Lung (tissue), 12 donors: ENCODE data around the gene PCBP3. TPM values are rescaled to one million over a fixed set of nuclear protein-coding genes. Genes with fewer than 3 reads are reported as not detected.
A peak's percentile ranks its signal among the peaks of the same experiment; 100 is the strongest.

ENCODE experiments used
- ATAC-seq: fragments of 200-7000 bp; cut with Tn5 transposase; one replicate; pipeline ENCODE4 v1.9.1; 2020; ENCODE audit warnings: moderate number of reproducible peaks; ENCODE audit not compliant: insufficient read depth, low FRiP score
- DNase-seq, 3 donors: peaks; one replicate each; pipeline ENCODE4 v3.0.0-alpha.2; 2013 to 2017
- H3K27ac ChIP-seq, 2 donors: one replicate each; pipeline ENCODE4 v1.5.1; 2013; ENCODE audit warnings: mild to moderate bottlenecking in 2 of 2, moderate library complexity in 2 of 2, control low read depth in 1 of 2, inconsistent platforms in 1 of 2, low read depth in 1 of 2, low read length in 1 of 2
- H3K27me3 ChIP-seq, 3 donors: one replicate each; pipeline ENCODE4 v1.5.1; 2013; ENCODE audit warnings: low read length in 2 of 3; ENCODE audit not compliant: control insufficient read depth in 3 of 3, insufficient read depth in 3 of 3
- H3K36me3 ChIP-seq, 4 donors: one replicate each; pipeline ENCODE4 v1.5.1; 2013; ENCODE audit warnings: low read length in 4 of 4, mild to moderate bottlenecking in 1 of 4, moderate library complexity in 1 of 4; ENCODE audit not compliant: control insufficient read depth in 4 of 4, insufficient read depth in 4 of 4
- H3K4me1 ChIP-seq, 5 donors: one replicate each; pipeline ENCODE4 v1.5.1; 2013; ENCODE audit warnings: low read length in 5 of 5, mild to moderate bottlenecking in 2 of 5, moderate library complexity in 1 of 5; ENCODE audit not compliant: control insufficient read depth in 5 of 5, insufficient read depth in 5 of 5
- H3K4me3 ChIP-seq: one replicate; pipeline ENCODE4 v1.5.1; 2013; ENCODE audit warnings: mild to moderate bottlenecking, control low read depth, moderate library complexity
- H3K9ac ChIP-seq, 2 donors: one replicate each; pipeline ENCODE4 v1.5.1; 2013; ENCODE audit warnings: low read length in 2 of 2, control low read depth in 1 of 2; ENCODE audit not compliant: insufficient read depth in 1 of 2
- H3K9me3 ChIP-seq, 4 donors: one replicate each; pipeline ENCODE4 v1.5.1; 2013; ENCODE audit warnings: low read length in 3 of 4, mild to moderate bottlenecking in 1 of 4, moderate library complexity in 1 of 4; ENCODE audit not compliant: control insufficient read depth in 4 of 4, insufficient read depth in 3 of 4
- CTCF ChIP-seq: IDR thresholded peaks from 2 replicates; pipeline ENCODE4 v1.5.1; 2012; ENCODE audit warnings: mild to moderate bottlenecking; ENCODE audit errors: control extremely low read depth, extremely low read depth
- WGBS, 2 donors: extraction: QIAGEN DNeasy Blood & Tissue Kit; methylation state at CpG; one replicate each; pipeline ENCODE4 v1.1.7; 2013; 5-methylcytosine and 5-hydroxymethylcytosine counted together
- polyA plus RNA-seq, 2 donors: library from polyadenylated mRNA; stranded (reverse); fragments of 200-250 nt; gene quantifications; one replicate each; pipeline ENCODE4 v1.2.1, GENCODE V29; 2013
- total RNA-seq, 2 donors: library from RNA; depleted of rRNA in 1 of 2; stranded (reverse); fragments of >200 nt in 1 of 2; gene quantifications; one replicate each; pipeline ENCODE4 v1.2.1, GENCODE V29; 2014 to 2021
- donor health status: control.
- donor health status: control.
- donor health status: Bipolar disorder and iron deficiency.
- donor health status: healthy.
- donor health status: DM: yes; HTN: yes; CAD: no.

PCBP3 gene
- total and polyA plus RNA-seq, 4 donors: 1.6 to 8.2 (median 3.1) TPM

GRCh38 chr21:45698493-45699184, 55.1 kb downstream of the PCBP3 start:
- Histone ChIP-seq H3K27me3 (no peaks in the 10 kb centered on the region), H3K36me3 (no peaks in the 10 kb centered on the region), H3K9me3 (peaks cover 0 to 6% (median 0%) of the 10 kb centered on the region in 4 donors), H3K4me1 (no peaks in the 10 kb centered on the region), H3K27ac (no peak overlapping the region), H3K4me3 (no peak overlapping the region), H3K9ac (no peak overlapping the region)
- WGBS, 2 donors: 56 to 76% methylated on average over 3 of the region's 3 CpGs
- ATAC-seq (peak; percentile 47), DNase-seq (peak; percentile 65 to 74 (median 70))
- TF ChIP-seq CTCF: no peak

- no peaks in the 10 kb centered on the region for H3K27me3 ChIP-seq
- no peak for ATAC-seq
- TF ChIP-seq CTCF: no peak
- H3K4me3 ChIP-seq: no peak overlapping the region
- H3K27ac ChIP-seq: no peak overlapping the region
- no peak overlapping the region for H3K9ac ChIP-seq
- no peaks in the 10 kb centered on the region for H3K36me3 ChIP-seq
- H3K4me1 ChIP-seq: no peaks in the 10 kb centered on the region
- no peak for DNase-seq
- H3K9me3 ChIP-seq: peaks cover 0 to 10% (median 0%) of the 10 kb centered on the region in 4 donors
- 83 to 90% methylated on average over 7 of the region's 7 CpGs for WGBS, 2 donors
Observed at GRCh38 chr21:45699251-45699942, 55.9 kb downstream of the PCBP3 start.

- no peak for TF ChIP-seq CTCF
- H3K9me3 ChIP-seq: peaks cover 0 to 10% (median 0%) of the 10 kb centered on the region in 4 donors
- WGBS, 2 donors: 96 to 97% methylated on average over 1 of the region's 1 CpG
- no peak for DNase-seq
- H3K4me3 ChIP-seq: no peak overlapping the region
- no peaks in the 10 kb centered on the region for H3K36me3 ChIP-seq
- no peak for ATAC-seq
- no peaks in the 10 kb centered on the region for H3K4me1 ChIP-seq
- H3K9ac ChIP-seq: no peak overlapping the region
- H3K27me3 ChIP-seq: no peaks in the 10 kb centered on the region
- H3K27ac ChIP-seq: no peak overlapping the region
Observed at GRCh38 chr21:45699966-45700365, 56.4 kb downstream of the PCBP3 start.
